ENCODE data around the gene PCDHB15.
"Not testable (repeated sequence)": the region's sequence is repeated elsewhere in the genome, so short reads cannot be mapped to it uniquely, and the experiment has no call there.

Gene PCDHB15

DNA sequence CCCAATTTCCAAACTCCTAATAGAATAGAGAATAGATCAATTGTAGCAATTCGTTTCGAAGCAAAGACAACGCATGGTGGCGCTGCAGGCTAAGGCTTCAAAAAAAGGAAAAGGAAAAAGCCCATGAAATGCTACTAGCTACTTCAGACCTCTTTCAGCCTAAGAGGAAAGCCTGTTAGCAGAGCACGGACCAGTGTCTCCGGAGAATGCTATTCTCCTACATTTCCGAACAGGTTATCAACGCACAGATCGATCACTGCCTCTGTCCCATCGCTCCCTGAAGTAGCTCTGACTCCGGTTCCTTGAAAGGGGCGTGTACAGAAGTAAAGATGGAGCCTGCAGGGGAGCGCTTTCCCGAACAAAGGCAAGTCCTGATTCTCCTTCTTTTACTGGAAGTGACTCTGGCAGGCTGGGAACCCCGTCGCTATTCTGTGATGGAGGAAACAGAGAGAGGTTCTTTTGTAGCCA lies at the start of gene PCDHB15:
PCDHB15 (plus strand) TSS at position 146 of the 468 bp plus-strand sequence; CDS start at position 330, 184 bp downstream.
- Histone ChIP-seq H3K4me3 (ENCODE audit: low read depth in 1 of 2, low read length in 2 of 2) (peak within 1 kb of the TSS; percentile 40 to 48), H3K36me3 (ENCODE audit: control insufficient read depth in 1 of 2, insufficient read depth in 2 of 2, low read length in 2 of 2) (no peaks in the 10 kb centered on the region), H3K4me1 (ENCODE audit: control insufficient read depth in 1 of 2, insufficient read depth in 2 of 2, low read length in 2 of 2) (no peaks in the 10 kb centered on the region), H3K9ac (ENCODE audit: low read depth in 1 of 2, low read length in 2 of 2) (no peak within 1 kb of the TSS), H3K27me3 (ENCODE audit: control insufficient read depth in 1 of 2, insufficient read depth in 2 of 2, low read length in 2 of 2) (no peaks in the 10 kb centered on the region), H3K9me3 (ENCODE audit: control insufficient read depth in 1 of 2, low read length in 2 of 2) (peaks cover 51 to 64% of the 10 kb centered on the region in 2 donors), H3K27ac (ENCODE audit: low read depth, low read length) (no peak within 1 kb of the TSS)

DNA sequence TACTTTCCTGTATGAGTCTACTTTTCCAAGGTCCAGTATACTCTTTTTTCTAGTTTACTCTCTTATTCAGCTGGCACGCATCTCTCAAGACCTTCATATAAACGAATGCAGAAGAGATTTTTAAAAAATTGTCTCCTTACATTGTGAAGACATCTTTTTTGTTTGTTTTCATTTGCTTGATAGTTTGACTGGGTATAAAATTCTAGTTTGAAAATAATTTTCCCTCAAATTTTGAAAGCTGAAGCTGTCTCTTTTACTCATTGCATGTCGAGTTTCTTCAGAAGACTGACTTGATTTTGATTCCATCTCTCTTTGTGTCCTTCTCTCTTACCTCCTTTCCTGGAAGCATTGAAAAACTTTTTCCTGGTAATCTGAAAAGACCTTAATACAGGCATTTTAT lies 48.8 kb upstream of the PCDHB15 start:
- H3K27me3 ChIP-seq (ENCODE audit: control insufficient read depth in 1 of 2, insufficient read depth in 2 of 2, low read length in 2 of 2), result no peaks in the 10 kb centered on the region
- no peak overlapping the region for H3K27ac ChIP-seq (ENCODE audit: low read depth, low read length)
- H3K4me1 ChIP-seq (ENCODE audit: control insufficient read depth in 1 of 2, insufficient read depth in 2 of 2, low read length in 2 of 2), result no peaks in the 10 kb centered on the region
- no peaks in the 10 kb centered on the region for H3K36me3 ChIP-seq (ENCODE audit: control insufficient read depth in 1 of 2, insufficient read depth in 2 of 2, low read length in 2 of 2)
- no peak overlapping the region for H3K9ac ChIP-seq (ENCODE audit: low read depth in 1 of 2, low read length in 2 of 2)
- peaks cover 11 to 34% of the 10 kb centered on the region in 2 donors for H3K9me3 ChIP-seq (ENCODE audit: control insufficient read depth in 1 of 2, low read length in 2 of 2)
- H3K4me3 ChIP-seq (ENCODE audit: low read depth in 1 of 2, low read length in 2 of 2), result no peak overlapping the region

- H3K9me3 ChIP-seq (ENCODE audit: control insufficient read depth in 1 of 2, low read length in 2 of 2), result peaks cover 5 to 30% of the 10 kb centered on the region in 2 donors
- H3K27ac ChIP-seq (ENCODE audit: low read depth, low read length), result no peak within 1 kb of the TSS
- no peak within 1 kb of the TSS for H3K9ac ChIP-seq (ENCODE audit: low read depth in 1 of 2, low read length in 2 of 2)
- no peaks in the 10 kb centered on the region for H3K4me1 ChIP-seq (ENCODE audit: control insufficient read depth in 1 of 2, insufficient read depth in 2 of 2, low read length in 2 of 2)
- peak within 1 kb of the TSS in 1 of 2 donors; percentile 12 for H3K4me3 ChIP-seq (ENCODE audit: low read depth in 1 of 2, low read length in 2 of 2)
- H3K36me3 ChIP-seq (ENCODE audit: control insufficient read depth in 1 of 2, insufficient read depth in 2 of 2, low read length in 2 of 2), result no peaks in the 10 kb centered on the region
- H3K27me3 ChIP-seq (ENCODE audit: control insufficient read depth in 1 of 2, insufficient read depth in 2 of 2, low read length in 2 of 2), result no peaks in the 10 kb centered on the region
Observed at GRCh38 chr5:141199359-141200235, 45.6 kb upstream of the PCDHB15 start, which contains the start of gene PCDHB11. TSS of gene PCDHB11 (plus strand) at chr5:141199627. CDS start at chr5:141199775, 148 bp downstream.

GRCh38 chr5:141201126-141201525 lies 44.1 kb upstream of the PCDHB15 start:
- not testable (repeated sequence) for H3K4me3 ChIP-seq (ENCODE audit: low read depth in 1 of 2, low read length in 2 of 2); H3K36me3 ChIP-seq (ENCODE audit: control insufficient read depth in 1 of 2, insufficient read depth in 2 of 2, low read length in 2 of 2); H3K4me1 ChIP-seq (ENCODE audit: control insufficient read depth in 1 of 2, insufficient read depth in 2 of 2, low read length in 2 of 2); H3K27me3 ChIP-seq (ENCODE audit: control insufficient read depth in 1 of 2, insufficient read depth in 2 of 2, low read length in 2 of 2); H3K27ac ChIP-seq (ENCODE audit: low read depth, low read length); H3K9ac ChIP-seq (ENCODE audit: low read depth in 1 of 2, low read length in 2 of 2)
- H3K9me3 ChIP-seq (ENCODE audit: control insufficient read depth in 1 of 2, low read length in 2 of 2), result peaks cover 5 to 29% of the 10 kb centered on the region in 2 donors

DNA sequence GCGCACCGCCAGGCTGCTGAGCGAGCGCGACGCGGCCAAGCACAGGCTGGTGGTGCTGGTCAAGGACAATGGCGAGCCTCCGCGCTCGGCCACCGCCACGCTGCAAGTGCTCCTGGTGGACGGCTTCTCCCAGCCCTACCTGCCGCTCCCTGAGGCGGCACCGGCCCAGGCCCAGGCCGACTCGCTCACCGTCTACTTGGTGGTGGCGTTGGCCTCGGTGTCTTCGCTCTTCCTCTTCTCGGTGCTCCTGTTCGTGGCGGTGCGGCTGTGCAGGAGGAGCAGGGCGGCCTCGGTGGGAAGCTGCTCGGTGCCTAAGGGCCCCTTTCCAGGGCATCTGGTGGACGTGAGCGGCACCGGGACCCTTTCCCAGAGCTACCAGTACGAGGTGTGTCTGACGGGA lies 43.5 kb upstream of the PCDHB15 start:
- not testable (repeated sequence) for H3K9ac ChIP-seq (ENCODE audit: low read depth in 1 of 2, low read length in 2 of 2); H3K4me1 ChIP-seq (ENCODE audit: control insufficient read depth in 1 of 2, insufficient read depth in 2 of 2, low read length in 2 of 2); H3K36me3 ChIP-seq (ENCODE audit: control insufficient read depth in 1 of 2, insufficient read depth in 2 of 2, low read length in 2 of 2); H3K4me3 ChIP-seq (ENCODE audit: low read depth in 1 of 2, low read length in 2 of 2); H3K27ac ChIP-seq (ENCODE audit: low read depth, low read length); H3K27me3 ChIP-seq (ENCODE audit: control insufficient read depth in 1 of 2, insufficient read depth in 2 of 2, low read length in 2 of 2)
- H3K9me3 ChIP-seq (ENCODE audit: control insufficient read depth in 1 of 2, low read length in 2 of 2), result peaks cover 5 to 24% of the 10 kb centered on the region in 2 donors

DNA sequence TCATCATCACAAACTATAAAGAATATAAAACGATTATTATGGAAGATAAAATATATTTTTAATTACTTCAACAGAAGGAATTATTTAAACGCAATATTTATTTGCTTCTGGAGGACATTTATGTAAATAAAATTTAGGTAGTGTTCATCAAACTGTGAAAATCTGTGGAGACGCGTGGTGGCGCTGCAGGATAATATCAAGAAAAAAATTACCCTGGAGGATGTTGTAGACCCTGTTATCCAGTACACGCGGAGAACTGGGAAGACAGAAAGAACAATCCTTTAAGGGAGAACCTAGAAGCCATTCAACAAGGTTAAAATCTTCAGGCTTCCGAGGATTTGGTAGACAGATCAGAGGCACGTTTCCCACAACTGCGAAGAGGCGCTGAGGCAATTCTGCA lies 36.7 kb upstream of the PCDHB15 start, which contains the start of gene PCDHB12:
PCDHB12 (plus strand) TSS at position 242 of the 400 bp plus-strand sequence. CDS start 189 bp downstream, outside the sequence.
- Histone ChIP-seq H3K4me3 (ENCODE audit: low read depth in 1 of 2, low read length in 2 of 2) (peak within 1 kb of the TSS in 1 of 2 donors; percentile 34), H3K4me1 (ENCODE audit: control insufficient read depth in 1 of 2, insufficient read depth in 2 of 2, low read length in 2 of 2) (no peaks in the 10 kb centered on the region), H3K9ac (ENCODE audit: low read depth in 1 of 2, low read length in 2 of 2) (no peak within 1 kb of the TSS), H3K27ac (ENCODE audit: low read depth, low read length) (no peak within 1 kb of the TSS), H3K9me3 (ENCODE audit: control insufficient read depth in 1 of 2, low read length in 2 of 2) (peaks cover 4 to 8% of the 10 kb centered on the region in 2 donors), H3K27me3 (ENCODE audit: control insufficient read depth in 1 of 2, insufficient read depth in 2 of 2, low read length in 2 of 2) (no peaks in the 10 kb centered on the region), H3K36me3 (ENCODE audit: control insufficient read depth in 1 of 2, insufficient read depth in 2 of 2, low read length in 2 of 2) (no peaks in the 10 kb centered on the region)

GRCh38 chr5:141210281-141210680 lies 34.9 kb upstream of the PCDHB15 start:
- H3K4me3 ChIP-seq (ENCODE audit: low read depth in 1 of 2, low read length in 2 of 2); H3K4me1 ChIP-seq (ENCODE audit: control insufficient read depth in 1 of 2, insufficient read depth in 2 of 2, low read length in 2 of 2); H3K27me3 ChIP-seq (ENCODE audit: control insufficient read depth in 1 of 2, insufficient read depth in 2 of 2, low read length in 2 of 2); H3K27ac ChIP-seq (ENCODE audit: low read depth, low read length); H3K9ac ChIP-seq (ENCODE audit: low read depth in 1 of 2, low read length in 2 of 2); H3K36me3 ChIP-seq (ENCODE audit: control insufficient read depth in 1 of 2, insufficient read depth in 2 of 2, low read length in 2 of 2): not testable (repeated sequence)
- H3K9me3 ChIP-seq (ENCODE audit: control insufficient read depth in 1 of 2, low read length in 2 of 2), result peaks cover 4 to 13% of the 10 kb centered on the region in 2 donors

GRCh38 chr5:141210849-141211248 lies 34.3 kb upstream of the PCDHB15 start:
- H3K9me3 ChIP-seq (ENCODE audit: control insufficient read depth in 1 of 2, low read length in 2 of 2), result peaks cover 4 to 15% of the 10 kb centered on the region in 2 donors
- not testable (repeated sequence) for H3K36me3 ChIP-seq (ENCODE audit: control insufficient read depth in 1 of 2, insufficient read depth in 2 of 2, low read length in 2 of 2); H3K9ac ChIP-seq (ENCODE audit: low read depth in 1 of 2, low read length in 2 of 2); H3K27me3 ChIP-seq (ENCODE audit: control insufficient read depth in 1 of 2, insufficient read depth in 2 of 2, low read length in 2 of 2); H3K4me3 ChIP-seq (ENCODE audit: low read depth in 1 of 2, low read length in 2 of 2); H3K4me1 ChIP-seq (ENCODE audit: control insufficient read depth in 1 of 2, insufficient read depth in 2 of 2, low read length in 2 of 2); H3K27ac ChIP-seq (ENCODE audit: low read depth, low read length)

DNA sequence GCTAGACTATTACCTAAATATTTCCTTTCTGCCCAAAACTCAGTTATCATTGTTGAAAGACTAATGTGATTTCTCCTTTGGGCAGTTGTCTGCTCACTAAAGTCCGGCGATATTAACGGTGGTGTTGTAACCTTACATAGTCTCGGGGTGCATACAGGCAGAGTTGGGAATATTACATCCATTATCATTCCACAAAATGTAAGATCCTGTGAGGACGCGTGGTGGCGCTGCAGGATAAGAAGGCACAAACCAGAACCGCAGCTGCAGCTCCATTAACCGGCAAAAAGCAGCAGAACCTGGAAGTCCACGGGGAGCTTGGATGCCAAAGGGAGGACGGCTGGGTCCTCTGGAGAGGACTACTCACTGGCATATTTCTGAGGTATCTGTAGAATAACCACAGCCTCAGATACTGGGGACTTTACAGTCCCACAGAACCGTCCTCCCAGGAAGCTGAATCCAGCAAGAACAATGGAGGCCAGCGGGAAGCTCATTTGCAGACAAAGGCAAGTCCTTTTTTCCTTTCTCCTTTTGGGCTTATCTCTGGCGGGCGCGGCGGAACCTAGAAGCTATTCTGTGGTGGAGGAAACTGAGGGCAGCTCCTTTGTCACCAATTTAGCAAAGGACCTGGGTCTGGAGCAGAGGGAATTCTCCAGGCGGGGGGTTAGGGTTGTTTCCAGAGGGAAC lies 31.4 kb upstream of the PCDHB15 start, which contains the start of gene PCDHB13:
PCDHB13 (plus strand) TSS at position 264 of the 684 bp plus-strand sequence; CDS start at position 469, 205 bp downstream.
- H3K4me3 ChIP-seq (ENCODE audit: low read depth in 1 of 2, low read length in 2 of 2); H3K4me1 ChIP-seq (ENCODE audit: control insufficient read depth in 1 of 2, insufficient read depth in 2 of 2, low read length in 2 of 2); H3K27me3 ChIP-seq (ENCODE audit: control insufficient read depth in 1 of 2, insufficient read depth in 2 of 2, low read length in 2 of 2); H3K9ac ChIP-seq (ENCODE audit: low read depth in 1 of 2, low read length in 2 of 2); H3K27ac ChIP-seq (ENCODE audit: low read depth, low read length); H3K36me3 ChIP-seq (ENCODE audit: control insufficient read depth in 1 of 2, insufficient read depth in 2 of 2, low read length in 2 of 2): not testable (repeated sequence)
- H3K9me3 ChIP-seq (ENCODE audit: control insufficient read depth in 1 of 2, low read length in 2 of 2), result peaks cover 9 to 23% of the 10 kb centered on the region in 2 donors

- not testable (repeated sequence) for H3K27me3 ChIP-seq (ENCODE audit: control insufficient read depth in 1 of 2, insufficient read depth in 2 of 2, low read length in 2 of 2); H3K36me3 ChIP-seq (ENCODE audit: control insufficient read depth in 1 of 2, insufficient read depth in 2 of 2, low read length in 2 of 2); H3K27ac ChIP-seq (ENCODE audit: low read depth, low read length); H3K9ac ChIP-seq (ENCODE audit: low read depth in 1 of 2, low read length in 2 of 2); H3K4me1 ChIP-seq (ENCODE audit: control insufficient read depth in 1 of 2, insufficient read depth in 2 of 2, low read length in 2 of 2); H3K4me3 ChIP-seq (ENCODE audit: low read depth in 1 of 2, low read length in 2 of 2)
- peaks cover 6 to 23% of the 10 kb centered on the region in 2 donors for H3K9me3 ChIP-seq (ENCODE audit: control insufficient read depth in 1 of 2, low read length in 2 of 2)
Observed at GRCh38 chr5:141214583-141214982, 30.6 kb upstream of the PCDHB15 start.

Data from duodenal mucosa (tissue), 2 donors.